A172 (cell line): Measurements from ENCODE around the gene LIF. TPM values are rescaled to one million over a fixed set of nuclear protein-coding genes. Genes with fewer than 3 reads are reported as not detected.
"Not testable (repeated sequence)": the region's sequence is repeated elsewhere in the genome, so short reads cannot be mapped to it uniquely, and the experiment has no call there.

Experiments used
- DNase-seq: peaks from one replicate; pipeline ENCODE4 v3.0.0-alpha.2; 2015; ENCODE audit warnings: low spot score
- total RNA-seq: library from RNA; depleted of rRNA; stranded (reverse); fragments of >200 nt; shearing (Covaris generic); gene quantifications from 2 replicates; pipeline ENCODE4 v1.2.3, GENCODE V29; 2014

The LIF gene
- total RNA-seq, 1 experiment from 2014 or later = 25.4 TPM

DNA sequence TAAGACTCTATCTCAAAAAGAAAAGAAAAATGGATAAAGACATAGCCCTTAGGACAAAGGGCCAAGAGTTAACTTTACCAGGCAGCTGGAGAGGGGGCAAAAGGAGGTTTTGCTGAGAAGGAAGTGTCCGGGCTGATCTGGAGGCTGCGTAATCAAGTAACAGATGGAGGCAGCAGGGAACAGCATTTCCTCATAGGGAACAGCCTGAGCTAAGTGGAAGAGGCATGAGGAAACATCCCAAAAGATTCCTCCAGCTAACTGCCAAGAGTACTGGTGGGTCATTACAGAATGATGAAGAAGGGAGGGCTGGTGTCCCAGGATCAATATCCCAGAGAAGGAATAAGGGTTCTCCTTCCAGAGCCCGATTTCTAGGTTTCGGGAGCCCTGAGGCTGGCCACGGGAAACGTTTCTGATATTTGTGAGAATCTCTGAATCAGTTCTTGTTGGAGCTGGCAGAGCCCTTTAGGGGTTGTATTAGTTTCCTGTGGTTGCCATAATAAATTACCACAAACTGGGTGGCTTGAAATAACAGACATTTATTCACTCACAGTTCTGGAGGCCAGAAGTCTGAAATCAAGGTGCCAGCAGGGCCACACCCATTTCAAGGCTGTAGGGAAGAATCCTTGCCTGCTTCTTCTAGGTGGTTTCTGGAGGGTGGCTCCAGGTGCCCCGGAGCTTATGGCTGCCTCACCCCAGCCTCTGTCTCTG, 21.2 kb downstream of the LIF start:
- DNase-seq = no peak

DNA sequence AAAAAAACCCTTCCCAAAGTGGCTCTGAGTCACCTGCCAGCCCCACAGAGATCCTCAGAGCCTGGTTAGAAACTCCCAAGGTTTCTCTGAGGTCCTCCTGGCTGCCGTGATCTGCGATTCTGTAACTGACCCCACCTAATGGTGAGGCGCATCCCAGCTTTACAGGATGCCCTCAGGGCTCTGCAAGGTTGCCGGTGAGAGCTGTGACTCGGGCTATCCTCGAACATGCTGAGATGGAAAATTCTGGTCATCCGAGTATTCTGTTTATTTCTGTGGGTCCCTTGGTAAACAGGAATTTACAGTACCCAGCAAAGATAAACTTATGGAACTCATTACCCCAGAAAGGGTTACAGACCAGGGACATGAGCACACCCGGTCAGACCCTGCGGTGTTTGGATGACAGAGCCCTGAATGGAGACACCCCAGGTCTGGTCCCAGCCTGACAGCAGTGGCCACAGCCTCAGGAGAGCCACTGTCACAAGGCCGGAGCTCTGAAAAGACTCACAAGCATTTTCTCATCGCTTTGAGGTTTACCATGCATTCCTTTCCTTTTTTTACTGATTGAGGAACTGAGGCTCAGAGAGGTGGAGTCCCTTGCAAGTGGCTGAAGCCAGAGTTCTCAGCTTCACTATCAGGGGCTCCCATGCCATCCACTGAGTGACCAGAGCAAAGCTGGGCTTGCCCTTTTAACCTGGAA, 22.2 kb downstream of the LIF start:
- peak; percentile 73 for DNase-seq

DNA sequence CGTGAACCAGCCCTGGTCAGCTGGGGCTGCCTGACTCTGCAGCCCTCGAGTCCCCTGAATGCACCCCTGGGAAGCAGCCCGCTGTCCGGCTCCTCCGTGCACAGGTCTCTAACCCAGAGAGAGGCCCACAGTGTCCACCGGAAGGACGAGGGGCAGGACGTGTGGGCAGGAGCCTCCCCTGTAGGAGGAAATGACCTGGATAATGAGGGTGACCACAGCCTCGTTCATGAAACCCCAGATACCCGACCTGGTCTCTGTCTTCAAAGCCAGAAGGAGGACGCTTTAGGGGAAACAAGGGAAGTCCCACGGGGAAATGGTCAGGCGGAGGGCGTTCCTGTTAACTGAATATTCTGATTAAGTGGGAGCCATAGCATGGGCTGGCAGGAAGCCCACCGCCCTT, 23.3 kb downstream of the LIF start:
- DNase-seq = no peak

GRCh38 chr22:30222321-30222720, 24.2 kb downstream of the LIF start:
- DNase-seq = no peak

GRCh38 chr22:30221121-30221992, 25.2 kb downstream of the LIF start:
- no peak for DNase-seq

- DNase-seq = no peak
Measured at GRCh38 chr22:30220338-30221012, 26.1 kb downstream of the LIF start.

DNA sequence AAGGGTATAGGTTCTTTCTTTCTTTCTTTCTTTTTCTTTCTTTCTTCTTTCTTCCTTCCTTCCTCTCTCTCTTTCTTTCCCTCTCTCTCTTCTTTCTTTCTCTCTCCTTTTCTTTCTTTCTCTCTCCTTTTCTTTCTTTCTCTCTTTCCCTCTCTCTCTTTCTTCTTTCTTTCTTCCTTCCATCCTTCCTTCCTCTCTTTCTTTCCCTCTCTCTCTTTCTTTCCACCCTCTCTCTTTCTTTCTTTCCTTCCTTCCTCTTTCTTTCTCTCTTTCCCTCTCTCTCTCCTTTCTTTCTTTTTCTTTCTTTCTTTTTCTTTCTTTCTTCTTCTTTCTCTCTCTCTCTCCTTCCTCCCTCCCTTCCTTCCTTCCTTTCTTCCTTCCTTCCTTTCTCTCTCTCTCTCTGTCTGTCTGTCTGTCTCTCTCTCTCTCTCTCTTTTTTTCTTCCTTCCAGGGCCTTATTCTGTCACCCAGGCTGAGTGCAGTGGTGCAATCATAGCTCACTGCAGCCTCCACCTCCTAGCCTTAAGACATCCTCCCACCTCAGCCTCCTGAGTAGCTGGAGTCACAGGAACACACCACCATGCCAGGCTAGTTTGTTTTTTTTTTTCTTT, 26.8 kb downstream of the LIF start:
- DNase-seq = no peak

DNA sequence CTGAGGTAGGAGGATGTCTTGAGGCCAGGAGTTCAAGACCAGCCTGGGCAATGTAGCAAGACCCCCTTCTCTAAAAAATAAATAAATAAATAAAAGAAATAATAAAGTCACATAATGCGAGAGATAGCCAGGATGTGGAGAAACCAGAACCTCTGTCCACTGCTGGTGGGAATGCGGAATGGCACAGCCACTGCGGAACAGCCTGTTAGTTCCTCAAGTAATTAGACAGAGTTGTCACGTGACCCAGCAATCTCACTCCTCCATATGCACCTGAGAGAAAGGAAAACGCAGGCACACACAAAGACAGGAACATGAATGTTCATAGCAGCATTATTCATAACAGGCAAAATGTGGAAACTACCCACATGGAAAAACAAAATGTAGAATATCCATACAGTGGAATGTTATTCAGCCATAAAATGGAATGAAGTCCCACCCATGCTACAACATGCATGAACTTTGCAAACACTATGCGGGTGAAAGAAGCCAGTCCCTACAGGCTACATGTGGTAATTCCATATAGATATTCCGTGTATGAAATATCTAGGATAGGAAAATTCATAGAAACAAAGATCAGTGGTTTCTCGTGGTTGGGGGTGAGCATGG, 27.4 kb downstream of the LIF start:
- DNase-seq = no peak

DNA sequence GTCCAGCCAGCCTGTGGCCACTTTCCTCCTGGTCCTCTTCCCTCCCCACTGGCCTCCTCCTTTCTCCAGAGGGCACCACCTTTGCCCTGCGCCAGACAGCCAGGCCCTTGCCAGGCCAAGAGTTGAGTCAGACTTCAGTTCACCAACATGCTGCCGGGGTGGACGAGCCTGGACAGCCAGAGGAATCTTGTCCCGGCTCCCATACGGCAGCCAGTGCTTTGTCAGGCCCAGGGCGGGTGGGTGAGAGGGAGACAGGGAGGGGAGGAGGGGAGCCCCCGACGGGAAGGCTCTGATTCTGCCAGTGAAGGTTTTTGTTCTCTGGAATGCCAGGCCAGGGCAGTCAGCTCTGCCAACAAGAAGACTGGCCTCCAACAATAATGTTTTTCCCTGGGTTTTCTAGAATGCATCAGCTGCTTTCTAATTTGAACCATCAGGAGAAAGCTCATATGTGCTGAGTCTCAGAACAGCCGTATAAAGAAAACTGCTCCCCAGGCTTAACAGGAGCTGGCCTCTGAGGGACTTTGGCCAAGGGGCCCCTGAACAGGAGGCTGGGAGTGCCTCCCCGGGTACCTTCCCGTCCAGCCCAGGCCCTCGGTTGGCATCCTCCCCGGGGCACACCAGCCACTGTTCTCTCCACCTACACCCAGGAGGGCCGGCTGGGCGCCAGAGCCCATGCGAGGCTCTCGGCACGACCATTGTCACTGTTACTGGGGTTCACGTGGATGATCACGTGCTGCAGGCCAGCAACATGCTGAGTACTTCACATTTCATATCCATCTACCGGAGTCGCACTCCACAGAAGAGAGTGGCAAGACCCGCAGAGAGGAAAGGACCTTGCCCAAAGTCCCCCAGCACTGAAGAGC, 28.6 kb downstream of the LIF start:
- DNase-seq = no peak

DNA sequence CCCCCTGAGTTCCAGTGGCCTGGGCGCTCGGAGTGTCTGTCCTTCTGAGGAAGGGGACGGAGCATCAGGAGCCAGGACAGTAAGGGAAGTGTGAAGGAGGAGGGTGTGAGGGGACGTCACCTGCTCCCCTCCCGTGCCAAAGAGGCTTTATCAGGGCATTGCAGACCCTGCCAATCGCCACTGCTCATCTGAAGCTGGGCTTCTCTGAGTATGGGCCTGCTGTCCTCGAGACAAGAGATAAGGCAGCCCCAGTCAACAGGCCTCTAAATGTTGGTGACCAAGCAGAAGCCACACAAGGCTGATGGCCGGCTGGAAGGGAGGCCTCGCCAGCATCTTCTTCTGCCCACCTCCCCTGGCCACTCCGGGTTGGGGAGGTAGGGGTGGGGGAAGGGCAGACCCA, 29.8 kb downstream of the LIF start:
- DNase-seq = no peak

DNA sequence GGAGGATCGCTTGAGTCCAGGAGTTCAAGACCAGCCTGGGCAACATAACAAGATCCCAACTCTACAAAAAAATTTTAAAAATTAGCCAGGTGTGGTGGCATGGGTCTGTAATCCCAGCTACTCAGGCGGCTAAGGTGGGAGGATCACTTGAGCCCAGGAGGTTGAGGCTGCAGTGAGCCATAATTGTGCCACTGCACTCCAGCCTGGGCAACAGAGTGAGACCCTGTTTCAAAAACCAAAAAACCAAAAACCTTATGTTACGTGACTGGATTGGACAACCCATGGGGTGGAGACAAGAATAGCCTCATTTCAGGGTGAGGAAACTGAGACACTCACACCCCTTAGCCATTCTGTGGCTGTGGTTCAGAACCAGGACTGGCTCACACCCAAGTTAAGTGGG, 30.3 kb downstream of the LIF start:
- not testable (repeated sequence) for DNase-seq

GRCh38 chr22:30214703-30215407, 31.7 kb downstream of the LIF start:
- no peak for DNase-seq

DNA sequence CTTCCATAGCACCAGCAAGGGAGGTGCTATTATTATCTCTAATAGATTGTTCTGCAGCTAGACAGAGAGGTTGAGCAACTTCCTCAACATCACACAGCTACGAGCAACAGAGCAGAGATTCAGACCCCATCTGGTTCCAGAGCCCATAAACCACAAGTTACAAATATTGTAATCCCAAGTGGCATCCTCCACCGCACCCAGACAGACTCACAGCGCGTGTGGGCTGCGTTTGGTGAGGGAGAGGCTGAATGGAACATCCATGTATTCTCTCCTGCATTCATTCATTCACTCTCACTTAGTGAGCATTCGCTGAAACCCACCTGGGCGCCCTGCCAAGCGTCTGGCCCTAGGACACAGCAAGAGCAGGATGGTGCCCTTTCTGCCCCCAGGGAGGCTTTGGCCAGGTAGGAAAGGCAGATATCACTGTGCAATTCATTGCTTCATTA, 33.5 kb downstream of the LIF start:
- no peak for DNase-seq

DNA sequence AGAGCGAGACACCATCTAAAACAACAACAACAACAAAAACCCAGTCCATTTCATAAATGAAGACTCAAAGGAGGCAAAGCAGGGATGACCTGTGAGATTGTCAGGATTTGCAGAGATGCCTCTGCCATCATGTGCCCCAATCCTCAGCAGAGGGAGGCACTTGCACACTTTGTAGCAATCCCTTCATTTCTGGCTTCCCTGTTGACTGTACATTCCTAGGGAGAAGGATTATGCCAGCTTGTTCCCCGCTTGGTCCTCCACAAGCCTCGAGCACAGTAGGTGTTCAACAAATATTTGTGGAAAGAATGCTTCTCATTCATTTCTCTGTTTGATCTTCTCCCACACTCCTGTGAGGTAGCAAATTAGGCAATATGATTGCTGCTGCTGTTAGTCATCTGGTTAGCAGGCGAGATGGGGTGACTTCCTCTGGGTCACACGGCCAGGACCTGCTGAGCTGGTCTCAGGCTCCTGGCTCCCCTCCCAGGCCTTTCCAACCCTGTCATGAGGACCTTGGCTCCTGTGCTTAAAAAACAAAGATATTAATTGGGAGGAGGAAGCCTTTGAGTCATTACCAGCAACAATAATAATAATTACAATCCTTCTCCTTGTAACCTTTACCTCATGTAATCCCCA, 34.1 kb downstream of the LIF start:
- peak; percentile 96 for DNase-seq

DNA sequence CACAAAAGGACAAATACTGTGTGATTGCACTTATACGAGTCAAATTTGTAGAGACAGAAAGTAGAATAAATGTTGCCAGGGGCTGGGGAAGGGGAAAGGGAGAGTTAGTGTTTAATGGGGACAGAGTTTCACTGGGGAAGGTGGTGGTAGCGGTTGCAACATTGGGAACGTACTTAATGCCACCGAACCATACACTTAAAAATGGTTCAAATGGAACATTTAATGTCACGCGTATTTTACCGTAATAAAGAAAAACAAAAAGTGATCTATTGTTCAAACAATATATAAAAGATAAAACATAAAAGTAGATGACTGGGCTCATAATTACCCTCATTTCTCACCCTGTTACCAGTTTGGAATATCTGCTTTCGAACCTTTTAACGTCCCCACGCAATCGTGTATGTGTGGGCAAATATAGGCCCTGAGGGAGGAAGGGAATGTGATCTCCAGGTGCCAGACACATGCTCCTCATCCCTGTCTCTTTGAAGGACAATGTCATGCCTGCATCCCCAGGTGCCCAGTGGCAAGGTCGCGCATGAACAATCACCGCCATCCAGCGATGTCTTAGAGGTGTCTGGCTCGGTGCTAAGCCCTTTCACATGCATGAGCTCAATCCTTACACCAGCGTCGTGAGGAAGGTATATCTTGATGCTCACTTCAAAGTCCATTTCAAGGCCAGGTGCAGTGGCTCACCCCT, 35.3 kb downstream of the LIF start:
- DNase-seq = no peak

- peak; percentile 94 for DNase-seq
Measured at GRCh38 chr22:30210235-30210909, 36.2 kb downstream of the LIF start.

DNA sequence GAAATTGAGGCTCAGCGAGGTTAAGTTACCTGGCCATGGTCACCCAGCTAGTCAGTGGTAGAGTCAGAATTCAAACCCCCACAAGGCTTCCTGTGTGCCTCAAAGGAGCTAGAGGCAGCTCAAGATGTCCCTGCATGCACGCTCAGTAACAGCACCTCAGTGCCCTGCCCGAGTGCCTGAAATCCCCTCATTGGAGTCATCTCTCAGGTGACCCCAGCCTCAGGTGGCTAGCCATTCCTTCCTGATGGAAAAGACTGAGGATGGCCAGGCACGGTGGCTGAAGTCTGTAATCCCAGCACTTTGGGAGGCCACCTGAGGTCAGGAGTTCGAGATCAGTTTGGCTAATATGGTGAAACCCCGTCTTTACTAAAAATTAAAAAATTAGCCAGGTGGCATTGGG, 36.9 kb downstream of the LIF start:
- DNase-seq = no peak
